ENCODE measurements around the gene OLIG1. TPM values are rescaled to one million over a fixed set of nuclear protein-coding genes. Genes with fewer than 3 reads are reported as not detected.

Gene OLIG1
- total RNA-seq, 1 donor from 2014 or later: not detected

- no peak for DNase-seq (ENCODE audit: low read depth in 2 of 2)
These were observed 38.6 kb upstream of the OLIG1 start for GRCh38 chr21:33031152-33031911.

DNA sequence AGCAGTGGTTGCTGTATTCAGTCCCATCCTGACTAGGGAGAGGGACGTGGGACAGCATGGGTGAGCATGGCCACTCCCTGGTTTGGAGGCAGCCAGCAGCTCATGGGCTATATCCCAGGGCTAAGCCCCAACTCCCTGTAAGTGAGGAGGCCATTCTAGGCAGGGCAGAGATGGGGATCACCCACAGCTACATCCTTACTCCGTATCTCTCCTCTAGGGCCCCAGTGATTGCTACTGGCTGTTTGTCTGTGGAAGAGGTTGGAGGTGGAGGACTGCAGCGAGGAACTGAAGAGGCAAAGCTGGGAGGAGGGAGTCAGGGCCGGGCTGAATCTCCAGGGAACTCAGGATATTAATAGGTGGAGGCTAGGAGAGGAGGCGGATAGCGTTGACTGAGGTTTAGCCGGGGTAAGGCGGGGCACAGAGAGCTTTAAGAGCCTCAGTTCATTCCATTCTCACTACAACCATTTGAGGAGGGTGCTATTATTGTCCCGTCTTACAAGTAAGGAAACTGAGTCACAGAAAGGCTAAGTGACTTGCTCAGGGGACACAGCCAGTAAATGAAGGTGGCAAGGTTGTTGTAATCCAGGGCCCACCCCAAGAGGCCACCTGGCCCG lies 37.4 kb upstream of the OLIG1 start:
- DNase-seq (ENCODE audit: low read depth in 2 of 2): no peak

- DNase-seq (ENCODE audit: low read depth in 2 of 2): no peak
These were observed 36.6 kb upstream of the OLIG1 start for GRCh38 chr21:33033094-33033951.

- DNase-seq (ENCODE audit: low read depth in 2 of 2): no peak
These were observed 36.0 kb upstream of the OLIG1 start for GRCh38 chr21:33033961-33034413.

GRCh38 chr21:33035147-33035546 lies 34.8 kb upstream of the OLIG1 start:
- no peak for DNase-seq (ENCODE audit: low read depth in 2 of 2)

DNA sequence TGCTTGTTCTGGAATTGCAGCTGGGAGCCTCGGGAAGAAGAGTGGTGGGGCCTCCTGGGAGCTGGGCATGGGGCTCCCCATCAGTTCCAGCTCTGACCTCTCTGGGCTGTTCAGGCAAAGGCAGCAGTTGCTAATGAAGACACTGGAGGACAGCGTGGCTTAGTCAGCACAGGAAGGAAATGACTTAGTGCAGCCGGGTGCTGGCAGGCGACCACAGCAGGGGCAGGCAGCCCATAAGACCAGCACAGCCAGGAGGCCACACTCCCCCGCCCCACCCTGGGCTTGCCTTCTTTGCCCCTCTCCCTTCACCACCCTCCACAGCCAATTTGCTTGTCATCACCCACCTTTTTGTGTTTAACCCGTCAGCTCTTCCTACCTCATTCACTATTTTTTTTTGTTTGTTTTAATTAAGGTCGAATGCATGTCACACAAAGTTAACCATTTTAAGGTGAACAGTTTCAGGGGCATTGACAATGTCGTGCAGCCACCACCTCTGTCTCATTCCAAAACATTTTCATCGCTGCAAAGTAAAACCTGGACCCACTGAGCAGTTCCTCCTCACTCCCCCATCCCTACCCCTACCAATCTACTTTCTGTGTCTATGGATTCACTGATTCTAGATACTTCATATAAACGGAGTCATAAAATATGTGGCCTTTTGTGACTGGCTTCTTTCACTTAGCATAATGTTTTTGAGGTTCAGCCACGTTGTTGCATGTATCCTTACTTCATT lies 33.3 kb upstream of the OLIG1 start:
- DNase-seq (ENCODE audit: low read depth in 2 of 2): peak; percentile 88 to 92

- peak in 1 of 2 donors; percentile 28 for DNase-seq (ENCODE audit: low read depth in 2 of 2)
These were observed 32.4 kb upstream of the OLIG1 start for GRCh38 chr21:33037501-33037900.

DNA sequence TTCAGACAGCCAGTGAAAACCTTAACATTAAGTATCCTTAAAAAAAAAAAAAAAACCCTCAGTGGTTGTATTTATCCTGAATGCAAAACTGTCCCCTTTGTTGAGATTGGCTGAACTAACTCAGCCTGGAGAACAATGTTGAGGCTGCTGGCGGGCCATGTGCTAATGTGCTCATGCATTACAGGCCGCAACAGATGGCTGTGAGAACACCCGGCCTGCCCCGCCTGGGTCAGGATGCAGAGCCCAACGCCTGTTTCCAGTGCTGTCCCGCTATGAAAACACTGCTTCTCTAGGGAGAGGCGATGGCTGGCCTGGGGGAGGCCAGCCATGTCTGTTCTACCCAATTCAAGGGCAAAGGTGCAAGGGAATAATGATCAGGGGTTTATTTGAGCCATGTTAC lies 30.4 kb upstream of the OLIG1 start:
- peak in 1 of 2 donors; percentile 89 for DNase-seq (ENCODE audit: low read depth in 2 of 2)

- no peak for DNase-seq (ENCODE audit: low read depth in 2 of 2)
These were observed 29.7 kb upstream of the OLIG1 start for GRCh38 chr21:33040215-33040614.

GRCh38 chr21:33041981-33042380 lies 28.0 kb upstream of the OLIG1 start:
- DNase-seq (ENCODE audit: low read depth in 2 of 2): no peak

- DNase-seq (ENCODE audit: low read depth in 2 of 2): peak; percentile 75
These were observed 27.1 kb upstream of the OLIG1 start for GRCh38 chr21:33042812-33043211.

DNA sequence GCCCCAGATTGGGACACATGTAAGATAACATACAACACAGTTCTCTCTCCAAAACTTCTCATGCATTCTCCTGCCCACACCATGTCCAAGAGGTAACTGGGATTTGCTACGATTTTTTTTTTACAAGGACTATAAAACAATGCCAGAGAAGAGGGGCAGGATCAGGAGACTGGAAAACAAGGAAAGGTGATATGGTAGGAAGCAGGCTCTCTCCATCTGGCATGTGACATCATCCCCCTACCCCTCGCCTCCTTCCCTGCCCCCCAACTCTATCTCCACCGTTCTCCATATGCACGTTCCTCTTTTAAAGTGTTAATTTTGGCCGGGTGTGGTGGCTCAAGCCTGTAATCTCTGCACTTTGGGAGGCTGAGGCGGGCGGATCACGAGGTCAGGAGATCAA lies 23.5 kb upstream of the OLIG1 start:
- no peak for DNase-seq (ENCODE audit: low read depth in 2 of 2)

DNA sequence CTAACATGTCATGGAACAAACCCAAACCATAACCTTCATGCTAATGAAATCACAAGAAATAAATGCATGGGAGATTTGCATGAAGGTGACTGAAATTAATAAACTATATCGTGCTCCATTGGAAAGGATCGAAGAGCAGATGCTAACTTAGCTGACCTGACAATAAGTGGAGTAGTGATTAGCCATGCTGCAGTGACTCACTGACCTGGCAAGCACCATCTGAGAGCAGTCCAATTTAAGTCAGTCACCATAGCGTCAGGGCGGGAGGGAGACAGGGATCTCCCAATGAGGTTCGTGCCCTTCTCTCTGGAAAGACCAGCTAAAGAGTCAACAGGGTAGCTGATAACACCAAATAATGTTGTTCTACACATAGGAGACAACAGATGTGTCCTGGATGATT lies 22.7 kb upstream of the OLIG1 start:
- DNase-seq (ENCODE audit: low read depth in 2 of 2): peak; percentile 26 to 42

DNA sequence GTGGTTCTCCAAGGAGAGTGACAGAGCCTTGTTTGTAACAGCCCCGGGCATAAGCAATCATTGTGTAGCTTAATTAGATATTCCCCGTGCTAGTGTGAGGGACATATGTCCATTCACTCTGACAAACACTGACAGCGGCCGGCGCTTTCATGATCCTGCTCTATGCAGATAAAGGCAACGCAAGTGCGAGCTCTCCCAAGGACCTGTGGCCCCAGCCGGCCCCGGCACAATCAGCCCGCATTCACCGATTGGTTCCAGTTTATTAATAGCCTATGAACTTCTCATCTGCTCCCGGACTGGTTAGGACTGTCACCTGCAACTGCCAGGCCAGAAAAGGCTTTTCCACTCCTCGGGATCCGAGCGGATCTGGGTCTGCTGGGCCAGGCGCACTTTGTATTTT lies 18.0 kb upstream of the OLIG1 start:
- DNase-seq (ENCODE audit: low read depth in 2 of 2): no peak

GRCh38 chr21:33053951-33054350 lies 16.0 kb upstream of the OLIG1 start:
- no peak for DNase-seq (ENCODE audit: low read depth in 2 of 2)

DNA sequence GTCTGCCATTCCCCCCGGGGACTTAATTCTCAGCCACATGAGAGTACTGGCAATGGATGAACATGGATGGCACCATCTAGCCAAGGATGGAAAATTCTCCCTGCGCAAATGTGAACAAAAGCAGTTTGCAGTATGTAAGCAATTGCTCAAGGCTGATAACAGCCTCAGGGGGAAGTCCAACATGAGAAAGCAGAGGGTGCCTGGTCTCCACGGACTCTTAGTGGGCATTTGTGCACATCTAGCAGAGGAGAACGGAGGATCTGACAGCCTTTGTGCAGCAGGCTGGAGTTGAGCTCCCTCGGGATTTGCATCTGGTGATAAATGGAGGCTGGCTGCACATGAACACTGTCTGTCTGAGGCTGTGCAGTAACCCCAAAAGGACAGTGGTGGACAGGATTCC lies 13.9 kb upstream of the OLIG1 start:
- no peak for DNase-seq (ENCODE audit: low read depth in 2 of 2)

GRCh38 chr21:33057385-33057940 lies 12.5 kb upstream of the OLIG1 start:
- no peak for DNase-seq (ENCODE audit: low read depth in 2 of 2)

- DNase-seq (ENCODE audit: low read depth in 2 of 2): no peak
These were observed 11.4 kb upstream of the OLIG1 start for GRCh38 chr21:33058527-33058926.

DNA sequence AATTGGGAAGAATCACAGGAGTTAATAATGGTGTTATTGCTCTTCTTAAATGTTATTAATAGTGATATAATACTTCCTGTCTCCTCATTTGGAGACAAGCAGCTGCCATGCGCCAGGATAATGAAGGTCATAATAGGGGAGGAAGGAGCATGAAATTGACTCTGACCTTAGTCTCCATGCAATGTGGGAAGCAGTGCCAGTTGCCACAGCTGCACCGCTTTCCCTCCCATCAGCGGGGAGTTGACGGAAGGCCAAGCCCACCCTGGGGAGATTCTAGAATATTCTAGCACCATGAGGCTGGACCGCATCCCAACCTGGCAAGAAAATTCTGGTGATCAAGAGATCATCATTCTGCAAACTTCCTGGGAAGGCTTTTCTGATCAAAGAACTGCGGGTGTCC lies 11.0 kb upstream of the OLIG1 start:
- no peak for DNase-seq (ENCODE audit: low read depth in 2 of 2)

DNA sequence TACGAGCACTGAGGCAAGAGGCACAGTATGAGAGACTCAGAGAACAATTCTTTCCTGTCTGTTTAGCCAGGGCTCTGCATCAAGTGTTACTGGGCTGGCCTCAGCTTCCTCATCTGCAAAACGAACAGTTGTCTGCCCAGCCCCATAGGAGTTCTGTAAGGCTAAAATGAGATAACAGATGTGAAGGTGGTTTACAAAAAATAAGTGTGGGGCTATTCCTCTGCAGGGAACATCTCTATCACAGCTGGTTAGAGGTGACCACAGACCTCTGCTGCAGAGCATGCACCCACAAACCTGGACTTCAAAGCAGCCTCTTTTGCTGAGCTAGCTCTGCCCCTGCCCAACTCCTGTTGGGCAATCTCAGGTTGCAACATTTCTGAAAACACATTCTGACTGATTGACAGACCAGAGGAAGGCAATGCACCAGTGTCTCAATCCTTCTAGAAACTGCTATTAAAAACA lies 10.5 kb upstream of the OLIG1 start:
- DNase-seq (ENCODE audit: low read depth in 2 of 2): no peak

DNA sequence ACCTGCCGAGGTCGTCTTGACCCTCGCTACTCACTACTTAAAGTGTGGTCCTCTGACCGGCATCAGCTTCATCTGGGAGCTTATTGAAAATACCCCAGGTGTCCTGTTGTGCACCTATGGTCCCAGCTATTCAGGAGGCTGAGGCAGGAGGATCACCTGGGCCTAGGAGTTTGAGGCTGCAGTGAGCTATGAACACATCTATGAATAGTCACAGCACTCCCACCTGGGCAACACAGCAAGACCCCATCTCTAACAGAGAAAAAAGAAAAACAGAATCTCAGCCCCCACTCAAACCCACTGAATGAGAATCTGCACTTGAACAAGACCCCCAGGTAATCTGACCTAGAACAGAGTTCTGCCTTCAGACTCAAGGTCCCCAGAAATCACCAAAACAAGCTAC lies 8.7 kb upstream of the OLIG1 start:
- no peak for DNase-seq (ENCODE audit: low read depth in 2 of 2)
